B cell (primary cell): ENCODE data around the gene BCAR1. TPM values are rescaled to one million over a fixed set of nuclear protein-coding genes. Genes with fewer than 3 reads are reported as not detected.
A peak's percentile ranks its signal among the peaks of the same experiment; 100 is the strongest.
"Not testable (repeated sequence)": the region's sequence is repeated elsewhere in the genome, so short reads cannot be mapped to it uniquely, and the experiment has no call there.

Experiments
- ATAC-seq: fragments of 200-7000 bp; cut with Tn5 transposase; one replicate; pipeline ENCODE4 v1.10.0; 2021; ENCODE audit warnings: low read depth, mild to moderate bottlenecking, moderate number of reproducible peaks, moderate library complexity
- CTCF ChIA-PET: fragments of 350-600 bp; sonication (Branson Sonifier 250); formaldehyde crosslinking; loops from one replicate; lab custom pipeline; 2021; ENCODE audit warnings: antibody characterized with exemption, inconsistent platforms; lab: Charles Lee
- POLR2A ChIA-PET: fragments of 350-600 bp; sonication (Branson Sonifier 250); formaldehyde crosslinking; loops from one replicate; lab custom pipeline; 2021; ENCODE audit warnings: antibody characterized with exemption; lab: Charles Lee
- DNase-seq: peaks from one replicate; pipeline ENCODE4 v3.0.0; 2013
- H2AFZ ChIP-seq: 2 replicates; pipeline ENCODE4 v1.6.1; 2012; ENCODE audit warnings: mild to moderate bottlenecking, low read depth, low read length; ENCODE audit not compliant: insufficient read depth, poor library complexity, severe bottlenecking
- H3K27ac ChIP-seq, 2 donors: 1 replicate in 1 of 2; 2 replicates in 1 of 2; pipeline ENCODE4 v1.5.1; 2012 to 2013; ENCODE audit warnings: low read length in 2 of 2, mild to moderate bottlenecking in 2 of 2, moderate library complexity in 1 of 2
- H3K27me3 ChIP-seq, 4 experiments: fragments of 200-600 bp in 1 of 4; sonication (generic) in 1 of 4; replicated peaks in 1 of 4; 1 replicate in 2 of 4; 2 replicates in 2 of 4; pipeline versions ENCODE4 v1.6.1 to v1.7.0; 2013 to 2016; ENCODE audit warnings: low read length in 3 of 4, mild to moderate bottlenecking in 2 of 4, mixed read lengths in 1 of 4, moderate library complexity in 1 of 4; ENCODE audit not compliant: insufficient read depth in 4 of 4, control insufficient read depth in 3 of 4; ENCODE audit errors: control extremely low read depth in 1 of 4
- H3K36me3 ChIP-seq, 2 experiments: replicated peaks in 1 of 2; 1 replicate in 1 of 2; 2 replicates in 1 of 2; pipeline versions ENCODE4 v1.6.1 to v1.7.1; 2013; ENCODE audit warnings: low read length in 1 of 2; ENCODE audit not compliant: insufficient read depth in 2 of 2, control insufficient read depth in 1 of 2; ENCODE audit errors: control extremely low read depth in 1 of 2, extremely low read depth in 1 of 2
- H3K4me1 ChIP-seq, 2 donors: fragments of 200-600 bp in 1 of 2; sonication (generic) in 1 of 2; 1 replicate in 1 of 2; 2 replicates in 1 of 2; pipeline versions ENCODE4 v1.5.1 to v1.6.1; 2013 to 2017; ENCODE audit warnings: low read length in 2 of 2; ENCODE audit not compliant: control insufficient read depth in 2 of 2, insufficient read depth in 2 of 2
- H3K4me2 ChIP-seq: replicated peaks from 2 replicates; pipeline ENCODE3; 2012; ENCODE audit warnings: mild to moderate bottlenecking, low read depth, low read length; ENCODE audit not compliant: poor library complexity, severe bottlenecking
- H3K4me3 ChIP-seq, 5 experiments: fragments of 200-600 bp in 1 of 5; sonication (generic) in 1 of 5; 1 replicate in 3 of 5; 2 replicates in 2 of 5; pipeline versions ENCODE4 v1.5.1 to v1.7.0; 2011 to 2016; ENCODE audit warnings: low read length in 4 of 5, mild to moderate bottlenecking in 4 of 5, low read depth in 2 of 5, control low read depth in 1 of 5, moderate library complexity in 1 of 5; ENCODE audit not compliant: insufficient read depth in 1 of 5; ENCODE audit errors: control extremely low read depth in 1 of 5, extremely low read depth in 1 of 5
- H3K79me2 ChIP-seq: fragments of 200-600 bp; sonication (generic); one replicate; pipeline ENCODE4 v1.6.0; 2016; ENCODE audit warnings: low read length; ENCODE audit not compliant: control insufficient read depth, insufficient read depth
- H3K9ac ChIP-seq: fragments of 200-600 bp; sonication (generic); 2 replicates; pipeline ENCODE4 v1.6.1; 2017; ENCODE audit warnings: mild to moderate bottlenecking, low read length, moderate library complexity
- H3K9me3 ChIP-seq, 3 donors: one replicate each; pipeline versions ENCODE4 v1.6.1 to v1.7.1; 2013; ENCODE audit warnings: low read length in 2 of 3; ENCODE audit not compliant: control insufficient read depth in 2 of 3, insufficient read depth in 1 of 3; ENCODE audit errors: control extremely low read depth in 1 of 3
- H4K20me1 ChIP-seq: 2 replicates; pipeline ENCODE4 v1.6.0; 2012; ENCODE audit warnings: mild to moderate bottlenecking, low read length; ENCODE audit not compliant: insufficient read depth, control insufficient read depth, poor library complexity, severe bottlenecking
- H3K27ac Mint-ChIP-seq: one replicate; pipeline ENCODE4 v1.8.0; 2021; ENCODE audit warnings: mixed read lengths
- H3K27me3 Mint-ChIP-seq: one replicate; pipeline ENCODE4 v1.8.0; 2021; ENCODE audit warnings: mixed read lengths
- H3K4me1 Mint-ChIP-seq: one replicate; pipeline ENCODE4 v1.8.0; 2021; ENCODE audit warnings: mixed read lengths
- H3K4me3 Mint-ChIP-seq: one replicate; pipeline ENCODE4 v1.8.0; 2021; ENCODE audit warnings: mixed read lengths
- H3K9me3 Mint-ChIP-seq: one replicate; pipeline ENCODE4 v1.8.0; 2022; ENCODE audit warnings: mixed read lengths; ENCODE audit not compliant: insufficient read depth
- CTCF ChIP-seq: fragments of 200-600 bp; IDR thresholded peaks from one replicate; pipeline ENCODE4 v1.8.0; 2022; ENCODE audit warnings: antibody characterized with exemption, mild to moderate bottlenecking
- EZH2 ChIP-seq: IDR thresholded peaks from 2 replicates; pipeline ENCODE4 v1.6.1; 2012; ENCODE audit warnings: borderline replicate concordance, low read depth, mild to moderate bottlenecking, moderate library complexity, low read length; ENCODE audit not compliant: insufficient read depth, poor library complexity, severe bottlenecking
- WGBS: methylation state at CpG from one replicate; pipeline ENCODE4 v1.1.5; 2013; ENCODE audit warnings: missing lambda C conversion rate; ENCODE audit not compliant: insufficient coverage; 5-methylcytosine and 5-hydroxymethylcytosine counted together
- intact Hi-C: fragments of 100-400 bp; cut with micrococcal nuclease; formaldehyde crosslinking; loops from one replicate; pipeline ENCODE4 v1.10.0; 2022
- polyA plus RNA-seq: library from polyadenylated mRNA; depleted of rRNA; stranded (reverse); fragments of >200 nt; gene quantifications from 2 replicates; pipeline ENCODE4 v1.2.3, GENCODE V29; 2012
- total RNA-seq, 2 donors: library from RNA; stranded (reverse); fragments of 120-200 nt in 1 of 2; gene quantifications; 1 replicate in 1 of 2; 2 replicates in 1 of 2; pipeline versions ENCODE4 v1.2.3 to v1.2.4, GENCODE V29; 2013 to 2022

Gene BCAR1
- total and polyA plus RNA-seq, 2 donors (not counting 1 experiment from before 2014, with no cell fraction given): not detected

- ChIA-PET POLR2A (no interaction called here), CTCF (interaction anchor here (1.3 kb wide), 1 partner anchor 10 kb away, joined by 4 read pairs; no protein-coding TSS in a partner anchor)
- H3K9me3 ChIP-seq: no peaks in the 10 kb centered on the region
- peak overlapping the region; percentile 10 for H3K27ac Mint-ChIP-seq
- peaks cover 0 to 10% of the 10 kb centered on the region in 2 donors for H3K4me1 ChIP-seq
- H3K36me3 ChIP-seq: no peaks in the 10 kb centered on the region
- no peak overlapping the region for H3K4me2 ChIP-seq
- no peak for ATAC-seq
- H3K27ac ChIP-seq: no peak overlapping the region
- H3K4me1 Mint-ChIP-seq: peaks cover 8% of the 10 kb centered on the region
- H3K27me3 Mint-ChIP-seq: peaks cover 80% of the 10 kb centered on the region
- 92% methylated on average over 16 of the region's 20 CpGs for WGBS
- no peak overlapping the region for H3K4me3 Mint-ChIP-seq
- no peak overlapping the region for H3K9ac ChIP-seq
- no peak overlapping the region for H2AFZ ChIP-seq
- DNase-seq: no peak
- H3K79me2 ChIP-seq: no peaks in the 10 kb centered on the region
- H4K20me1 ChIP-seq: no peaks in the 10 kb centered on the region
- intact Hi-C loops: no loop called here
- no peaks in the 10 kb centered on the region for H3K9me3 Mint-ChIP-seq
- TF ChIP-seq EZH2 (no peak), CTCF (no peak)
- peaks cover 0 to 79% (median 7%) of the 10 kb centered on the region in 4 experiments for H3K27me3 ChIP-seq
- H3K4me3 ChIP-seq: no peak overlapping the region
Measured at GRCh38 chr16:75243667-75244224, 7.7 kb downstream of the BCAR1 start.

GRCh38 chr16:75242436-75243078 is 8.9 kb downstream of the BCAR1 start:
- DNase-seq, POLR2A ChIA-PET, H3K4me2 ChIP-seq, intact Hi-C loops, H3K79me2 ChIP-seq, H4K20me1 ChIP-seq, H3K36me3 ChIP-seq, H3K9ac ChIP-seq, H3K27ac ChIP-seq, H3K4me1 Mint-ChIP-seq, H3K4me3 ChIP-seq, H3K9me3 Mint-ChIP-seq, H3K9me3 ChIP-seq, H2AFZ ChIP-seq, ATAC-seq, H3K4me3 Mint-ChIP-seq: not testable (repeated sequence)
- 93% methylated on average over 25 of the region's 27 CpGs for WGBS
- Histone ChIP-seq H3K4me1 (peaks cover 0 to 10% of the 10 kb centered on the region in 2 donors), H3K27me3 (peaks cover 0 to 84% (median 6%) of the 10 kb centered on the region in 4 experiments)
- CTCF ChIA-PET: interaction anchor here (1.3 kb wide), 1 partner anchor 9 kb away, joined by 4 read pairs; no protein-coding TSS in a partner anchor
- Mint-ChIP-seq H3K27ac (peak overlapping the region; percentile 37), H3K27me3 (peaks cover 69% of the 10 kb centered on the region)
